ENCODE measurements around the gene TPSB2.

DNA sequence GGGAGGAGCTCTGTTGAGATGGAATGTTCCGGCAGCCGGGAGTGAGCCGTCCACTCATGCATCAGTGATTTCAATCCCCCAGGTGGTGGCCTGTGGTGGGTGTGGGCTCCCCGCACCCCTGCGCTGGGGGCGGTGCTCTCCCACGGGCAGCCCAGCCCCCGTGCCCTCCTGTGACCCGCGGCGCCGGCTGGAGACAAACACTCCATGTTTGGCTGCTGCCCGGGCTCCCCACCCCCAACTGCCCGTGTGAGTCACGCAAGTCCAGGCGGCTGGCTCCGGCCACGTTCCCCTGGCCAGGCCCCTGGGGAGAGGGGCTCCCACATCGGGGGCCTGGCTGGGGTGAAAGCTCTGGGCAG is 47.7 kb downstream of the TPSB2 start:
- TF ChIP-seq, protein P1, sequence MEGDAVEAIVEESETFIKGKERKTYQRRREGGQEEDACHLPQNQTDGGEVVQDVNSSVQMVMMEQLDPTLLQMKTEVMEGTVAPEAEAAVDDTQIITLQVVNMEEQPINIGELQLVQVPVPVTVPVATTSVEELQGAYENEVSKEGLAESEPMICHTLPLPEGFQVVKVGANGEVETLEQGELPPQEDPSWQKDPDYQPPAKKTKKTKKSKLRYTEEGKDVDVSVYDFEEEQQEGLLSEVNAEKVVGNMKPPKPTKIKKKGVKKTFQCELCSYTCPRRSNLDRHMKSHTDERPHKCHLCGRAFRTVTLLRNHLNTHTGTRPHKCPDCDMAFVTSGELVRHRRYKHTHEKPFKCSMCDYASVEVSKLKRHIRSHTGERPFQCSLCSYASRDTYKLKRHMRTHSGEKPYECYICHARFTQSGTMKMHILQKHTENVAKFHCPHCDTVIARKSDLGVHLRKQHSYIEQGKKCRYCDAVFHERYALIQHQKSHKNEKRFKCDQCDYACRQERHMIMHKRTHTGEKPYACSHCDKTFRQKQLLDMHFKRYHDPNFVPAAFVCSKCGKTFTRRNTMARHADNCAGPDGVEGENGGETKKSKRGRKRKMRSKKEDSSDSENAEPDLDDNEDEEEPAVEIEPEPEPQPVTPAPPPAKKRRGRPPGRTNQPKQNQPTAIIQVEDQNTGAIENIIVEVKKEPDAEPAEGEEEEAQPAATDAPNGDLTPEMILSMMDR (IDR thresholded peaks at IDR 0.05) = no peak
- no peak for TF ChIP-seq POLR2A (IDR thresholded peaks at IDR 0.05)

Measured in right lobe of liver (tissue), 4 donors.